ENCODE measurements around the gene COLEC12.

The COLEC12 gene

GRCh38 chr18:475202-476031 is 25.1 kb downstream of the COLEC12 start:
- TF ChIP-seq NFIC (IDR thresholded peaks at IDR 0.05) (no peak), ZBTB7A (IDR thresholded peaks at IDR 0.05; ENCODE audit: low read depth) (no peak), EP300 (IDR thresholded peaks at IDR 0.05; ENCODE audit: borderline replicate concordance) (no peak), TEAD4 (IDR thresholded peaks at IDR 0.05) (peak; percentile 73)

- TF ChIP-seq RAD21 (IDR thresholded peaks at IDR 0.05; ENCODE audit: low read depth) (no peak), NFIC (IDR thresholded peaks at IDR 0.05) (no peak), MAX (IDR thresholded peaks at IDR 0.05) (no peak), EGR1 (IDR thresholded peaks at IDR 0.05) (no peak), EP300 (IDR thresholded peaks at IDR 0.05; ENCODE audit: borderline replicate concordance) (no peak), USF1 (IDR thresholded peaks at IDR 0.05) (no peak), FOXM1 (IDR thresholded peaks at IDR 0.05; ENCODE audit: borderline replicate concordance, low read depth) (no peak), CREB1 (IDR thresholded peaks at IDR 0.05; ENCODE audit: low read depth) (no peak), TEAD4 (IDR thresholded peaks at IDR 0.05) (no peak), TCF12 (IDR thresholded peaks at IDR 0.05; ENCODE audit: low read depth) (no peak), YY1 (IDR thresholded peaks at IDR 0.05; ENCODE audit: low read depth) (no peak)
Observed at GRCh38 chr18:474416-474815, 26.1 kb downstream of the COLEC12 start.

- TF ChIP-seq EP300 (IDR thresholded peaks at IDR 0.05; ENCODE audit: borderline replicate concordance) (no peak), TCF12 (IDR thresholded peaks at IDR 0.05; ENCODE audit: low read depth) (no peak), REST (IDR thresholded peaks at IDR 0.05; ENCODE audit: low read depth) (no peak), MAX (IDR thresholded peaks at IDR 0.05) (no peak), RAD21 (IDR thresholded peaks at IDR 0.05; ENCODE audit: low read depth) (no peak), CREB1 (IDR thresholded peaks at IDR 0.05; ENCODE audit: low read depth) (no peak), CEBPB (IDR thresholded peaks at IDR 0.05) (no peak), NFIC (IDR thresholded peaks at IDR 0.05) (no peak), TEAD4 (IDR thresholded peaks at IDR 0.05) (no peak), YY1 (IDR thresholded peaks at IDR 0.05; ENCODE audit: low read depth) (no peak), EGR1 (IDR thresholded peaks at IDR 0.05) (no peak), FOXM1 (IDR thresholded peaks at IDR 0.05; ENCODE audit: borderline replicate concordance, low read depth) (no peak), USF1 (IDR thresholded peaks at IDR 0.05) (no peak), TAF1 (IDR thresholded peaks at IDR 0.05; ENCODE audit: low read depth) (no peak), ZBTB7A (IDR thresholded peaks at IDR 0.05; ENCODE audit: low read depth) (no peak)
Observed at GRCh38 chr18:473802-474201, 26.7 kb downstream of the COLEC12 start.

- TF ChIP-seq CEBPB (IDR thresholded peaks at IDR 0.05) (no peak), NFIC (IDR thresholded peaks at IDR 0.05) (no peak), TEAD4 (IDR thresholded peaks at IDR 0.05) (no peak), TAF1 (IDR thresholded peaks at IDR 0.05; ENCODE audit: low read depth) (no peak), YY1 (IDR thresholded peaks at IDR 0.05; ENCODE audit: low read depth) (no peak), FOXM1 (IDR thresholded peaks at IDR 0.05; ENCODE audit: borderline replicate concordance, low read depth) (no peak), ZBTB7A (IDR thresholded peaks at IDR 0.05; ENCODE audit: low read depth) (no peak), REST (IDR thresholded peaks at IDR 0.05; ENCODE audit: low read depth) (no peak), TCF12 (IDR thresholded peaks at IDR 0.05; ENCODE audit: low read depth) (no peak), CREB1 (IDR thresholded peaks at IDR 0.05; ENCODE audit: low read depth) (no peak), MAX (IDR thresholded peaks at IDR 0.05) (no peak), RAD21 (IDR thresholded peaks at IDR 0.05; ENCODE audit: low read depth) (no peak), EGR1 (IDR thresholded peaks at IDR 0.05) (no peak), USF1 (IDR thresholded peaks at IDR 0.05) (no peak), EP300 (IDR thresholded peaks at IDR 0.05; ENCODE audit: borderline replicate concordance) (no peak)
Observed at GRCh38 chr18:471716-472115, 28.8 kb downstream of the COLEC12 start.
